Lung (tissue), 12 donors: Measurements from ENCODE around the gene GNPDA1. TPM values are rescaled to one million over a fixed set of nuclear protein-coding genes. Genes with fewer than 3 reads are reported as not detected.

Source experiments
- ATAC-seq: fragments of 200-7000 bp; cut with Tn5 transposase; one replicate; pipeline ENCODE4 v1.9.1; 2020; ENCODE audit warnings: moderate number of reproducible peaks; ENCODE audit not compliant: insufficient read depth, low FRiP score
- DNase-seq, 3 donors: peaks; one replicate each; pipeline ENCODE4 v3.0.0-alpha.2; 2013 to 2017
- H3K27ac ChIP-seq, 2 donors: one replicate each; pipeline ENCODE4 v1.5.1; 2013; ENCODE audit warnings: mild to moderate bottlenecking in 2 of 2, moderate library complexity in 2 of 2, control low read depth in 1 of 2, inconsistent platforms in 1 of 2, low read depth in 1 of 2, low read length in 1 of 2
- H3K27me3 ChIP-seq, 3 donors: one replicate each; pipeline ENCODE4 v1.5.1; 2013; ENCODE audit warnings: low read length in 2 of 3; ENCODE audit not compliant: control insufficient read depth in 3 of 3, insufficient read depth in 3 of 3
- H3K36me3 ChIP-seq, 4 donors: one replicate each; pipeline ENCODE4 v1.5.1; 2013; ENCODE audit warnings: low read length in 4 of 4, mild to moderate bottlenecking in 1 of 4, moderate library complexity in 1 of 4; ENCODE audit not compliant: control insufficient read depth in 4 of 4, insufficient read depth in 4 of 4
- H3K4me1 ChIP-seq, 5 donors: one replicate each; pipeline ENCODE4 v1.5.1; 2013; ENCODE audit warnings: low read length in 5 of 5, mild to moderate bottlenecking in 2 of 5, moderate library complexity in 1 of 5; ENCODE audit not compliant: control insufficient read depth in 5 of 5, insufficient read depth in 5 of 5
- H3K4me3 ChIP-seq: one replicate; pipeline ENCODE4 v1.5.1; 2013; ENCODE audit warnings: mild to moderate bottlenecking, control low read depth, moderate library complexity
- H3K9ac ChIP-seq, 2 donors: one replicate each; pipeline ENCODE4 v1.5.1; 2013; ENCODE audit warnings: low read length in 2 of 2, control low read depth in 1 of 2; ENCODE audit not compliant: insufficient read depth in 1 of 2
- H3K9me3 ChIP-seq, 4 donors: one replicate each; pipeline ENCODE4 v1.5.1; 2013; ENCODE audit warnings: low read length in 3 of 4, mild to moderate bottlenecking in 1 of 4, moderate library complexity in 1 of 4; ENCODE audit not compliant: control insufficient read depth in 4 of 4, insufficient read depth in 3 of 4
- WGBS, 2 donors: extraction: QIAGEN DNeasy Blood & Tissue Kit; methylation state at CpG; one replicate each; pipeline ENCODE4 v1.1.7; 2013; 5-methylcytosine and 5-hydroxymethylcytosine counted together
- polyA plus RNA-seq, 2 donors: library from polyadenylated mRNA; stranded (reverse); fragments of 200-250 nt; gene quantifications; one replicate each; pipeline ENCODE4 v1.2.1, GENCODE V29; 2013
- total RNA-seq, 2 donors: library from RNA; depleted of rRNA in 1 of 2; stranded (reverse); fragments of >200 nt in 1 of 2; gene quantifications; one replicate each; pipeline ENCODE4 v1.2.1, GENCODE V29; 2014 to 2021
- TF ChIP-seq, protein P1 (sequence below): IDR thresholded peaks from 2 replicates; pipeline ENCODE4 v1.5.1; 2012; ENCODE audit warnings: mild to moderate bottlenecking; ENCODE audit errors: control extremely low read depth, extremely low read depth
- donor health status: control.
- donor health status: control.
- donor health status: Bipolar disorder and iron deficiency.
- donor health status: healthy.
- donor health status: DM: yes; HTN: yes; CAD: no.

Gene GNPDA1
- total and polyA plus RNA-seq, 4 donors: 23.3 to 51.4 (median 31.3) TPM

- ATAC-seq (no peak), DNase-seq (no peak)
- no peak overlapping the region for H3K4me3 ChIP-seq
- no peaks in the 10 kb centered on the region for H3K9me3 ChIP-seq
- H3K9ac ChIP-seq: no peak overlapping the region
- H3K4me1 ChIP-seq: peaks cover 0 to 16% (median 10%) of the 10 kb centered on the region in 5 donors
- TF ChIP-seq, protein P1, sequence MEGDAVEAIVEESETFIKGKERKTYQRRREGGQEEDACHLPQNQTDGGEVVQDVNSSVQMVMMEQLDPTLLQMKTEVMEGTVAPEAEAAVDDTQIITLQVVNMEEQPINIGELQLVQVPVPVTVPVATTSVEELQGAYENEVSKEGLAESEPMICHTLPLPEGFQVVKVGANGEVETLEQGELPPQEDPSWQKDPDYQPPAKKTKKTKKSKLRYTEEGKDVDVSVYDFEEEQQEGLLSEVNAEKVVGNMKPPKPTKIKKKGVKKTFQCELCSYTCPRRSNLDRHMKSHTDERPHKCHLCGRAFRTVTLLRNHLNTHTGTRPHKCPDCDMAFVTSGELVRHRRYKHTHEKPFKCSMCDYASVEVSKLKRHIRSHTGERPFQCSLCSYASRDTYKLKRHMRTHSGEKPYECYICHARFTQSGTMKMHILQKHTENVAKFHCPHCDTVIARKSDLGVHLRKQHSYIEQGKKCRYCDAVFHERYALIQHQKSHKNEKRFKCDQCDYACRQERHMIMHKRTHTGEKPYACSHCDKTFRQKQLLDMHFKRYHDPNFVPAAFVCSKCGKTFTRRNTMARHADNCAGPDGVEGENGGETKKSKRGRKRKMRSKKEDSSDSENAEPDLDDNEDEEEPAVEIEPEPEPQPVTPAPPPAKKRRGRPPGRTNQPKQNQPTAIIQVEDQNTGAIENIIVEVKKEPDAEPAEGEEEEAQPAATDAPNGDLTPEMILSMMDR: no peak
- 75 to 98% methylated on average over 1 of the region's 1 CpG for WGBS, 2 donors
- peaks cover 16 to 34% (median 23%) of the 10 kb centered on the region in 4 donors for H3K36me3 ChIP-seq
- no peak overlapping the region for H3K27ac ChIP-seq
- no peaks in the 10 kb centered on the region for H3K27me3 ChIP-seq
Observed at GRCh38 chr5:141973871-141974595, 38.8 kb downstream of the GNPDA1 start.

- no peak for DNase-seq
- Histone ChIP-seq H3K27ac (peak overlapping the region; percentile 96 to 100), H3K27me3 (no peaks in the 10 kb centered on the region), H3K9ac (peak overlapping the region; percentile 93 to 94), H3K9me3 (no peaks in the 10 kb centered on the region), H3K4me1 (peaks cover 0 to 16% (median 8%) of the 10 kb centered on the region in 5 donors), H3K36me3 (peaks cover 5 to 14% (median 7%) of the 10 kb centered on the region in 4 donors), H3K4me3 (peak overlapping the region; percentile 83)
- WGBS, 2 donors: 80 to 81% methylated on average over 2 of the region's 2 CpGs
- ATAC-seq: no peak
- TF ChIP-seq, protein P1: no peak
Observed at GRCh38 chr5:141969783-141970771, 42.8 kb downstream of the GNPDA1 start.

- Histone ChIP-seq H3K9ac (peak within 1 kb of the TSS; percentile 93 to 94), H3K4me1 (peaks cover 0 to 16% (median 8%) of the 10 kb centered on the region in 5 donors), H3K36me3 (peaks cover 3 to 7% (median 4%) of the 10 kb centered on the region in 4 donors), H3K27ac (peak within 1 kb of the TSS; percentile 96 to 100), H3K27me3 (no peaks in the 10 kb centered on the region), H3K4me3 (peak within 1 kb of the TSS; percentile 83), H3K9me3 (no peaks in the 10 kb centered on the region)
- TF ChIP-seq, protein P1: peak; percentile 78
- ATAC-seq: peak; percentile 96
- 0 to 1% methylated on average over 62 to 63 of the region's 63 CpGs for WGBS, 2 donors
- peak; percentile 95 to 96 (median 95) for DNase-seq
Observed at GRCh38 chr5:141968914-141969608, 43.8 kb downstream of the GNPDA1 start, which contains the start of gene RNF14. Gene RNF14, plus strand, starts transcription at chr5:141969105. Its CDS starts 4,484 bp downstream, at chr5:141973589.
